ENCODE results near the gene KNOP1.

The KNOP1 gene

DNA sequence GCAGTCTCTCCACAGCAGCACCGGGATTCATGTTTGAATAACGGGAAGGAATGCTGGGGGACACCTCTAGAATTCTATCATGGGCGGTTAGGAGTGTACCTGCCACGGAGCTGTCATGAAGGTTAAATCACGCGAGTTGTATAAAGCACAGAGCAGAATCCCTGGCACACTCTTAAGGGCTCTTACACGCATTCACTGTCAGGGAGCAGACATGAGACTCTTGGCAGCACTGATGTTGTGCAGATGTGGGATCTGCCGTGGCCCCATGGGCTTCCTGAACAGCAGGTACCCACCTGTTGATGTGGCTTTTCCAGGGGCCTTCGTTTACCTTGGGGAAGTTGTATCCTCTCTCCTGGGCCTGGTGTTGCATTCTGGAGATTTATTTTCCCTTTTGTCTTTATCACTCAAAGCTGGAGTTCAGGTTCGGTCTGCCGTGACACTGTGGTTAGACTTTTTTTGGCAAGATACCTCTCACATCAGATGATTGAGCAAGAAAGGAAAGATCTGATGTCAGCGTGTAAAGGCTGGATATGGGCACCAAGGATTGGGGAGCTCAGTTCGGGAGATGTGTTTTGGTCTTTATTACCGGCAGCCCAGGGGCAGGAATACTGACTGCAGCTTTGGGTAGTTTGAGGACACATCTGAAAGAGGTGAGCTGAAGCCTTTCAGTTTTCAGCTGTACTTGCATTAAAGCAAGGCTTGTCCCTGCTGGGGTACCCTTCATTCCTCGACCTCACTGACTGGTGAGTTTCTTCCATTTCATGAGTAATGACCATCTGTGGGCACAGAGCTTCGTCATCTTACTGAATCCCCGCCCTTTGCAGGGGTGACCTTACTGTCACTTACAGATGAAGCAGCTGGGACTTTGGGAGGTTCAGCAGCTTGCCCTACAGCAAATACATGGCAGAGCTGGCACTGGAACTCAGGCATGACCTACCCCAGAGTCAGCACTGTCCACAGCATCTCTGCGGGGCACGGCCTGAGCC, 19.3 kb downstream of the KNOP1 start:
- no peaks in the 10 kb centered on the region for H3K27me3 ChIP-seq (ENCODE audit: insufficient read depth, low read length)
- no peaks in the 10 kb centered on the region for H3K9me2 ChIP-seq (ENCODE audit: low read depth, low read length)
- TF ChIP-seq, protein P1, sequence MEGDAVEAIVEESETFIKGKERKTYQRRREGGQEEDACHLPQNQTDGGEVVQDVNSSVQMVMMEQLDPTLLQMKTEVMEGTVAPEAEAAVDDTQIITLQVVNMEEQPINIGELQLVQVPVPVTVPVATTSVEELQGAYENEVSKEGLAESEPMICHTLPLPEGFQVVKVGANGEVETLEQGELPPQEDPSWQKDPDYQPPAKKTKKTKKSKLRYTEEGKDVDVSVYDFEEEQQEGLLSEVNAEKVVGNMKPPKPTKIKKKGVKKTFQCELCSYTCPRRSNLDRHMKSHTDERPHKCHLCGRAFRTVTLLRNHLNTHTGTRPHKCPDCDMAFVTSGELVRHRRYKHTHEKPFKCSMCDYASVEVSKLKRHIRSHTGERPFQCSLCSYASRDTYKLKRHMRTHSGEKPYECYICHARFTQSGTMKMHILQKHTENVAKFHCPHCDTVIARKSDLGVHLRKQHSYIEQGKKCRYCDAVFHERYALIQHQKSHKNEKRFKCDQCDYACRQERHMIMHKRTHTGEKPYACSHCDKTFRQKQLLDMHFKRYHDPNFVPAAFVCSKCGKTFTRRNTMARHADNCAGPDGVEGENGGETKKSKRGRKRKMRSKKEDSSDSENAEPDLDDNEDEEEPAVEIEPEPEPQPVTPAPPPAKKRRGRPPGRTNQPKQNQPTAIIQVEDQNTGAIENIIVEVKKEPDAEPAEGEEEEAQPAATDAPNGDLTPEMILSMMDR (IDR thresholded peaks at IDR 0.05; ENCODE audit: low read length), result no peak
- TF ChIP-seq EZH2 (IDR thresholded peaks at IDR 0.05; ENCODE audit: borderline replicate concordance, low read length), result no peak
- no peaks in the 10 kb centered on the region for H3K9me3 ChIP-seq (ENCODE audit: low read length)
- H3K27ac ChIP-seq (ENCODE audit: low read depth, low read length, poor library complexity, severe bottlenecking), result no peak overlapping the region
- H3K36me3 ChIP-seq (ENCODE audit: insufficient read depth, low read length), result peaks cover 66% of the 10 kb centered on the region
- H3K79me2 ChIP-seq (ENCODE audit: insufficient read depth, low read length), result no peaks in the 10 kb centered on the region
- no peak overlapping the region for H2AFZ ChIP-seq (ENCODE audit: low read length)
- no peak overlapping the region for H3K4me3 ChIP-seq (ENCODE audit: low read depth, low read length, poor library complexity, severe bottlenecking)
- H3K4me1 ChIP-seq (ENCODE audit: insufficient read depth, low read length, severe bottlenecking), result no peaks in the 10 kb centered on the region
- no peak overlapping the region for H3K4me2 ChIP-seq (ENCODE audit: low read length)
- H3F3A ChIP-seq (ENCODE audit: insufficient read depth, low read length), result no peaks in the 10 kb centered on the region
- H3K9ac ChIP-seq (ENCODE audit: low read length), result no peak overlapping the region
- H4K20me1 ChIP-seq (ENCODE audit: insufficient read depth, low read length), result no peaks in the 10 kb centered on the region

DNA sequence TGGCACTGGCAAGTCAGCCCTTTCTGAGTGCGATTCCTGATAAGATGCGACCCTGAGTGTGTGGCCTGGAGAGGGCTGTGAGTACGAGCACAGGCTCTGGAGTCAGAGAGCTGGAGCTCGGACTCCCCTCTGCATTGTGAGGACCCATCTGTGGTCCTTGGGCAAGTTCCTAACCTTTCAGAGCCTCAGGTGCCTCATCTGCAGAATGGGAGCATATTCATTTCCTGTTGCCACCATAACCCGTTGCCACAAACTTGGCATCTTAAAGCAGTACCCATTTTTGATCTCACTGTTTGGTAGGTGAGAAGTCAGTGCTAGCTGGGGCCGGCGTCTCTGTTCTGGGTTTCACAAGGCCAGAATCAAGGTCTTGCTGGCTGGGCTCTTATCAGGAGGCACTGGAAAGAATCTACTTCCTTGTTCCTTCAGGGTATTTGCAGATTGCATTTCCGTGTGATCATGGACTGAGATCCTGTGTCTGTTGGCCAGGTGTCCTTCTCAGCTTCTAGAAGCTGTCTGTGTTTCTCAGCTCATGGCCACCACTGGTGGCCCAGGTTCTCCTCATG, 20.2 kb downstream of the KNOP1 start:
- H3K27me3 ChIP-seq (ENCODE audit: insufficient read depth, low read length), result no peaks in the 10 kb centered on the region
- H3K4me1 ChIP-seq (ENCODE audit: insufficient read depth, low read length, severe bottlenecking), result no peaks in the 10 kb centered on the region
- no peak overlapping the region for H3K4me2 ChIP-seq (ENCODE audit: low read length)
- H3K9ac ChIP-seq (ENCODE audit: low read length), result no peak overlapping the region
- TF ChIP-seq, protein P1 (IDR thresholded peaks at IDR 0.05; ENCODE audit: low read length), result no peak
- no peak for TF ChIP-seq EZH2 (IDR thresholded peaks at IDR 0.05; ENCODE audit: borderline replicate concordance, low read length)
- no peak overlapping the region for H2AFZ ChIP-seq (ENCODE audit: low read length)
- H4K20me1 ChIP-seq (ENCODE audit: insufficient read depth, low read length), result no peaks in the 10 kb centered on the region
- no peaks in the 10 kb centered on the region for H3K79me2 ChIP-seq (ENCODE audit: insufficient read depth, low read length)
- no peak overlapping the region for H3K27ac ChIP-seq (ENCODE audit: low read depth, low read length, poor library complexity, severe bottlenecking)
- H3F3A ChIP-seq (ENCODE audit: insufficient read depth, low read length), result no peaks in the 10 kb centered on the region
- no peak overlapping the region for H3K4me3 ChIP-seq (ENCODE audit: low read depth, low read length, poor library complexity, severe bottlenecking)
- H3K9me2 ChIP-seq (ENCODE audit: low read depth, low read length), result no peaks in the 10 kb centered on the region
- H3K36me3 ChIP-seq (ENCODE audit: insufficient read depth, low read length), result peaks cover 56% of the 10 kb centered on the region
- no peaks in the 10 kb centered on the region for H3K9me3 ChIP-seq (ENCODE audit: low read length)

DNA sequence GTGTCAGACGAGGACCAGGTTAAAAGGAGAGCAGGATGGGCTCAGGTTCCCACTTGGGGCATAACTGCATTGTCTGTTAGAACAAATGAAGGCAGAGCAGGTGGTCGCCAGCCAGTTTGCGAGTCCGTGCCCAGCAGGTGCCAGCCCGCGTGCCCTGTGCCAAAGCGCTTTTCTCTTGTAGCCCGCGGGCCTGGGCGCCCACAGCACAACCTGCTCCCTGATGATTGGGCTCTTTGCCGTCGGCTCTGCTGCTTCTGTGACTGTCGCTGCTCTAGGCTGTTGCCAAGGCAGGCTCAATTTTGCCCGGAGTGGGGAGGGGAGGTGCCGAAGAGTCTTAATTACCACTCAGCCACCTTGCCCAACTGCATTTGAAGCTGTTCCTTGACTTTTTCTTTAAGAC, 21.1 kb downstream of the KNOP1 start:
- H3K4me1 ChIP-seq (ENCODE audit: insufficient read depth, low read length, severe bottlenecking), result no peaks in the 10 kb centered on the region
- H3K79me2 ChIP-seq (ENCODE audit: insufficient read depth, low read length), result no peaks in the 10 kb centered on the region
- H3K27me3 ChIP-seq (ENCODE audit: insufficient read depth, low read length), result no peaks in the 10 kb centered on the region
- H3K9me3 ChIP-seq (ENCODE audit: low read length), result no peaks in the 10 kb centered on the region
- H3K9ac ChIP-seq (ENCODE audit: low read length), result no peak overlapping the region
- no peaks in the 10 kb centered on the region for H3F3A ChIP-seq (ENCODE audit: insufficient read depth, low read length)
- H3K9me2 ChIP-seq (ENCODE audit: low read depth, low read length), result no peaks in the 10 kb centered on the region
- H4K20me1 ChIP-seq (ENCODE audit: insufficient read depth, low read length), result no peaks in the 10 kb centered on the region
- H3K4me2 ChIP-seq (ENCODE audit: low read length), result no peak overlapping the region
- no peak overlapping the region for H3K4me3 ChIP-seq (ENCODE audit: low read depth, low read length, poor library complexity, severe bottlenecking)
- peaks cover 51% of the 10 kb centered on the region for H3K36me3 ChIP-seq (ENCODE audit: insufficient read depth, low read length)
- H3K27ac ChIP-seq (ENCODE audit: low read depth, low read length, poor library complexity, severe bottlenecking), result no peak overlapping the region
- TF ChIP-seq, protein P1 (IDR thresholded peaks at IDR 0.05; ENCODE audit: low read length), result no peak
- TF ChIP-seq EZH2 (IDR thresholded peaks at IDR 0.05; ENCODE audit: borderline replicate concordance, low read length), result no peak
- H2AFZ ChIP-seq (ENCODE audit: low read length), result no peak overlapping the region
